GM19452 (cell line): ENCODE data around the gene ARHGAP24.

Experiments used
- ATAC-seq: cut with Tn5 transposase; IDR thresholded peaks from one replicate; pipeline ENCODE4 v1.9.1; 2021; ENCODE audit not compliant: unreplicated experiment

Gene ARHGAP24

GRCh38 chr4:85733798-85734197 is 258.8 kb downstream of the ARHGAP24 start:
- ATAC-seq: no peak

GRCh38 chr4:85734424-85734831 is 259.5 kb downstream of the ARHGAP24 start:
- ATAC-seq: no peak

- ATAC-seq: no peak
These were observed 261.6 kb downstream of the ARHGAP24 start for GRCh38 chr4:85736571-85736970.

GRCh38 chr4:85737254-85737653 is 262.3 kb downstream of the ARHGAP24 start:
- ATAC-seq: no peak

GRCh38 chr4:85738721-85739120 is 263.8 kb downstream of the ARHGAP24 start:
- no peak for ATAC-seq

GRCh38 chr4:85740431-85740861 is 265.5 kb downstream of the ARHGAP24 start:
- no peak for ATAC-seq

- no peak for ATAC-seq
These were observed 266.4 kb downstream of the ARHGAP24 start for GRCh38 chr4:85741381-85741780.

GRCh38 chr4:85741921-85742591 is 267.1 kb downstream of the ARHGAP24 start:
- ATAC-seq: no peak

GRCh38 chr4:85744950-85745349 is 270.0 kb downstream of the ARHGAP24 start:
- no peak for ATAC-seq

- no peak for ATAC-seq
These were observed 271.0 kb downstream of the ARHGAP24 start for GRCh38 chr4:85745939-85746338.

- peak; percentile 59 for ATAC-seq
These were observed 273.0 kb downstream of the ARHGAP24 start for GRCh38 chr4:85747882-85748491.

GRCh38 chr4:85748654-85749053 is 273.7 kb downstream of the ARHGAP24 start:
- no peak for ATAC-seq

- ATAC-seq: no peak
These were observed 276.9 kb downstream of the ARHGAP24 start for GRCh38 chr4:85751866-85752265.

GRCh38 chr4:85755285-85755684 is 280.3 kb downstream of the ARHGAP24 start:
- ATAC-seq: no peak

GRCh38 chr4:85756938-85757337 is 282.0 kb downstream of the ARHGAP24 start:
- ATAC-seq: no peak

- no peak for ATAC-seq
These were observed 284.4 kb downstream of the ARHGAP24 start for GRCh38 chr4:85759388-85759787.

GRCh38 chr4:85760511-85760910 is 285.6 kb downstream of the ARHGAP24 start:
- no peak for ATAC-seq

GRCh38 chr4:85761803-85762528 is 287.0 kb downstream of the ARHGAP24 start:
- no peak for ATAC-seq

GRCh38 chr4:85762529-85762871 is 287.6 kb downstream of the ARHGAP24 start:
- ATAC-seq: no peak

- ATAC-seq: no peak
These were observed 288.3 kb downstream of the ARHGAP24 start for GRCh38 chr4:85763202-85763601.

GRCh38 chr4:85767649-85768048 is 292.7 kb downstream of the ARHGAP24 start:
- ATAC-seq: no peak

- ATAC-seq: no peak
These were observed 294.1 kb downstream of the ARHGAP24 start for GRCh38 chr4:85769009-85769408.
